GM18907 (cell line): Measurements from ENCODE around the gene NOP56.

Experiments used
- ATAC-seq: cut with Tn5 transposase; IDR thresholded peaks from one replicate; pipeline ENCODE4 v1.9.1; 2021; ENCODE audit warnings: mild to moderate bottlenecking, moderate library complexity; ENCODE audit not compliant: unreplicated experiment

The NOP56 gene

DNA sequence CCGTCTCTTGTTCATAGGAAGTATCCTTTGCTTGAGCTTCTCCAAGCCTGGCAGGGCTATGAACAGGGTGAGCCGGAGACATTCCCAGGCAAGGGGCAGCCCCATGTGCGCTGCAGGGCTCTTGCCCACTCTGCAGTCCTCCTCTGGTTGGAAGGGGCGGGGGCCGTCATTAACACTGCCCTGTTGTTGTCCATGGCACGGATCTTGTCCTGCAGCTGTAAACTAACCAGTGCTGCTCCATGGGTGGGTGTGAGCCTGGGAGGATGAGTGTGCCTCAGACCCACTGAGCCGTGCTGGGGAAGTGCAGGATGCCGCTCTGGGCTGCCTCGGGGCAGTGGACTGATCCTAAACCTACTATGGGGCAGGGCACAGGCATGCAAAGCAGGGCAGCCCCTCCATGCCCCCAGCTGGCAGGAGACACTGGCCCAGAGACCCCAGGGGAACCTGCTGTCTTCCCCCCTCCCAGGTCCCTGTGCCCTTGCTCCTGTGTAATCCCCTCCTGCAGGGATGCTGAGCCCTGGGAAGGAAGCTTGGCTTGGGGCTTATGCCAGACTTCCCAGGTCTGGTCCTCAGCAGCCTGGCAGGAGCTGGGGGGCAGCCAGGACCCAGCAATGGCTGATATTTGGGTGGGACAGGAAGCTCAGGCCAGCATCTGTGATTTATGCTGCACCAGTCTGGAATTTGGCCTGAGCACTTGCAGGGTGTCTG is 48.6 kb downstream of the NOP56 start:
- ATAC-seq = no peak

- no peak for ATAC-seq
Measured at GRCh38 chr20:2701671-2702081, 49.2 kb downstream of the NOP56 start.

DNA sequence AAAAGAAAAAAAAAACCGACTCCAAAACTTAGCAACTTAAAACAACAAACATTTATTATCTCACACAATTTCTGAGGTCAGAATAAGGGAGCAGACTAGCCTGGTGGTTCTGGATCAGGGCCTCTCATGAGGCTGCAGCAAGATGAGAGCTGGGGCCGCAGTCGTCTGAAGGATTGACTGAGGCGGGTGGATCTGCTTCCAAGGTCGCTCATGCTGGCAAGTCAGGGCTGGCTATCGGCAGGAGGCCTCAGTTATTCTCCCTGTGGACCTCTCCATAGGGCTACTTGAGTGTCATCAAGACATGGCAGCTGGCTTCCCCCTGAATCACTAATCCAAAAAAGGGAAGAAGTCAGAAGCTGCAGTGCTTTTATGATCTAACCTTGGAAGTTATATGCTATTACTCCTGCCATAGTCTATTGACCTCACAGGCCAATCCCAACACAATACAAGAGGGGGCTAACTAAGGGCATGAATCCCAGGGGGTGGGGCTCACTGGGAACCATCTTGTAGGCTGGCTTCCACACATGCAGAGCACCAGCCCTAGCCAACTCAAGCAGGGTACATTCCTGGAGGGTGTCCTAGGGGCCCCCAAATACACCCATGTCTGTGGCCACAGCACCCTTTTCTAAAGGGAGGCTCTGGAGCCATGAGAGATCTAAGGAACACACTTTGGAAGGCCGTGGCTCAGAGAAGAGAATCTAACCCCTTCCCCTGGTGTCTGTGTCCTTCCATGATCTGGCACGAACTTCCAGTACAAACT is 51.5 kb downstream of the NOP56 start:
- ATAC-seq = no peak

DNA sequence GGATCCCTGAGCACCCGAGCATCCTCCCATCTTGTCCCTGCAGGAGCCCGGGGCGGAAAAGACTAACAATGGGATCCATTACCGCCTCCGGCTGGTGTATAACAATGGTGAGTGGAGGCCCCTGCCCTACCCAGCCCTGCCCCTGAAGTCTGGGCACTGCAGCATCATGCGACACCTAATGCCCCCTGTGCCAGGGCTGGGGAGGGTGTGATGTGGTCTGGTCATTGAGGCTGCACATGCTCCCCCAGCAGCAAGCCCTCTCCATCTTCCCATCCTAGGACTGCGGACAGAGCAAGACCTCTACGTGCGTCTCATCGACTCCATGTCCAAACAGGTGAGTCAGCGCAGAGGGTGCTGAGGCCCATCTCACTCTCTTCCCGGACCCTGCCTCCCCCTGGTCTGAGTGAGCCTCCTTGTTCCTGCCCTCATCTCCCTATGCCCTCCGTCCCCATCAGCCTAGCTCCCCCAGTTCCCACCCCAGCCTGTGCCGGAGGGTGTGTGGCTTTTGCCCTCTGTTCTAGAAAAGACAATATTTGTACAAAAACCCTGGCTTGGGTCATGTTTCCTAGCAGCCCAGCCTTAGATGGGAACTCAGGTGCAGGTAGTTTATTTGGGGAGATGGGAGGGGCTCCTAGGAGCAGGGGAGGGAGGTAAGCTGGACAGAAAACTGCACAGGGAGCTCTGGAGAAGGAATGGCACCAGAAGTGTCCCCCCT is 53.7 kb downstream of the NOP56 start:
- ATAC-seq = no peak

GRCh38 chr20:2706688-2707352 is 54.4 kb downstream of the NOP56 start:
- ATAC-seq = no peak

- no peak for ATAC-seq
Measured at GRCh38 chr20:2707353-2708072, 55.1 kb downstream of the NOP56 start.
